Stimulated activated CD4-positive, alpha-beta T cell treated with anti-CD3 and anti-CD28 coated beads, TNF-alpha, amount 100 ng/mL, for 48 hours (primary cell): Measurements from ENCODE around the gene GLI2.

Source experiments
- DNase-seq, 3 donors: peaks; one replicate each; pipeline ENCODE4 v3.0.0-alpha.2; 2020; ENCODE audit warnings: low read depth in 3 of 3

Gene GLI2

DNA sequence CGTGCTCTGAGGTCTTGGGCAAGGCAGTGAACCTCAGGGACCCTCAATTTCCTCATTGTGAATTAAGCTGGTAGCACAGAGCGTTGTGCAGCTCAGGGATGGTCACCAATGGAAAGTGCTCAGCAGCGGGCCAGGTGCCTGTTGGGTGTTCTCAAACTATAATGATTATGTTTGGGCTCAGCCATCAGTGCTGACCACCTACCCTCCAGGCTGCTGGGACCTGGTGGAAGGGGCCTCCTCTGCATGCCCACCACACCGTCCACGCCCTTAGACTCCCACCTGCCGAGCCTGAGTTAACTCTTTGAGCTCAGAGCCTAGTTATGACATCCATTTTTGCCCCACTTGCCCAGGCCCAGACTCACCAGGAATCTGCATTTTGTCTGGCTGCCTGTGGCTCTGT, 35.0 kb downstream of the GLI2 start:
- no peak for DNase-seq

DNA sequence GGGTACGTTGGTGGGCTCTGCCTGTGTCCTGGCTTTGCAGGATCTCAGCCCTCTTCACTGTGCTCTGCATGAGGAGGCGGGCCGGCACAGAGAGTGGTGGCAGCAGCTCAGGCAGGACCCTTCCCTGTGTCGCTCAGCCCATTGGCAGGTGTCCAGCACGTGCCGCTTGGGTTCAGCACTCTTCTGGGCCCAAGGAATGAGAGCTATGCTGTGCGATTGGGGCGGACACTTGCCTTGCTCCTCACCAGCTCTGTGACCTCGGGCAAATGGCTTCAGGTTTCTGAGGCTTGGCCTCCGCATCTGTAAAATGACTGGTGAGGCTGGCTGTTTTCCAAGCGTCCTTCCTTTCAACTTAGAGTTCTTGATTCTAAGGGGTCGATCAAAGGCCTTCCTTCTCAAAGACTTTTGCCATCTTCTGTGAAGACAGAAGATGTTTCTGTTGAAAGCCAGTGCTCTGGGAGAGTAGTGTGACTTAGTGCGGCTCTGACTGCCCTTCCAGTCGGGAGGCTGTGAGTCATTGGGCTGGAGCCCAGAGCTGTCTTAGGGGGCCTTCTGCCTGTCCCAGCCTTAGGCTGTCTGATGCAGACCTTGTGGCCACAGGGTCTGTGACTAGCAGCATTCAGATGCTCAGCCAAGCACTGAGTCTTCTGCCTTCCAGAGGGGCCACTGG, 35.6 kb downstream of the GLI2 start:
- no peak for DNase-seq

DNA sequence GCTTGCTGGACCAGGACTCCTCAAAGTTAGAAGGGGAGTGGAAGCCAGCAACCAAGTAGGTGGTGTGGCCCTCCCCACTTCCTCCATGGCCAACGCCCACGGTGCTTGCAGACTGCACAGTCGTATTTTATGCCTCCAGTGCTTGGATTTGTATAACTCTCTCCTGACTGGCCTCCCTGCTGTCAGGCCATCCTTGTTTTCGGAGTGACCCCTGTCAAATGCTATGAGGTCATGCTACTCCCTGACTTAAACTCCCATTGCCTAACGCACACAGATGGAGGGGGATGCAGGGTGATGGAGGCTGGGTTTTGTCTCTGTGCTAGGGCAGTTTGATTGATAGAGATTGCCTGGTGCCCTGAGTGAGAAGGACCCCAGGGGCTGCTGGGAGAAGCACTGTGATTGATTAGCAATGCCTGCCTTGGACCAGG, 36.1 kb downstream of the GLI2 start:
- no peak for DNase-seq

DNA sequence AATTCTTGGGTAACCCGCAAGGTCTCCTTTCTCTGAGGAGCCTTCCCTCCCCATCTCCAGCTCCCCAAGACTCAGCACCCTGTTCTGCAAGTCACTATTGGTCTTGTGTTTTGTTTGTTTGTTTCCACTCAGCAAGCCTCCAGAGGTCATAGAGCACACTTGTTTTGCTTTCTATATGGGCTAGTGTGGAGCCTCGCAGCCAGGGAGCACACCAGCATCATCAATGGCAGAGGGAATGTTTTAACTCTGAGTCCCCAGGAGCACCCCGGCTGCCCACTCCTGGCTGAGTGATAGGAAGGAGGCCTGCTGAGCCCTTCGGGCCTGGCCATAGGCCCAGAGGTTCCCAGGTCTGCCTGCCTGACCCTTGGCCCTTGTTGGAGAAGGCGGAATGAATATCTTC, 36.6 kb downstream of the GLI2 start:
- DNase-seq: no peak

DNA sequence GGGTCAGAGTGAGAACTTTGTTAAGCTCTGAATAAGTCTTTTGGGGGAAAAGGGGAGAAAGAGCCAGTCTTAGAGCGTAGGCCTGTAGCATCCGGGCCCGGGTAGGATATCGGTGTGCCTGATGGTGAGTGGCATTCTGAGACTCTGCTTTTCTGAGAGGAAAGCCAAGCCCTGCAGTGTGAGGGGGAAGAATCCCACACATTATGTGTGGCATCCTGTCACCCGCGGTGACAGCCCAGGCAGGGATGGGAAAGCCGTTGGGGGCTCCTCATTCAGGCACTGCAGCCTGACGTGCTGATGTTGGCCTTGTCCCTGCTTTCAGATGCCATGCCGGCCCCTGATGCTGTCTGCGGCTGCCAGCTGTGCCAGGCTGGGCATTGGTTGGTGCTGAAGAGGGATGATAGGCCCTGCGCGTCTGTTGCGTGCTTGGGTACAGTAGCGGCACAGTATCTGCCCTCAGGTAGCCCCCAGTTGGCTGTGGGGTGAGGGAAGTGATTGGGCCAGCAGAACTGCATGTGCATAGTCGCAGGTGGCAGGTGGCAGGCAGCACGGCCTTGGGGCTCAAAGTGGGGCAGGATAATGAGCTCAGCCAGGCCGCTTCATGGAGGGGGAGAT, 37.6 kb downstream of the GLI2 start:
- DNase-seq: no peak

DNA sequence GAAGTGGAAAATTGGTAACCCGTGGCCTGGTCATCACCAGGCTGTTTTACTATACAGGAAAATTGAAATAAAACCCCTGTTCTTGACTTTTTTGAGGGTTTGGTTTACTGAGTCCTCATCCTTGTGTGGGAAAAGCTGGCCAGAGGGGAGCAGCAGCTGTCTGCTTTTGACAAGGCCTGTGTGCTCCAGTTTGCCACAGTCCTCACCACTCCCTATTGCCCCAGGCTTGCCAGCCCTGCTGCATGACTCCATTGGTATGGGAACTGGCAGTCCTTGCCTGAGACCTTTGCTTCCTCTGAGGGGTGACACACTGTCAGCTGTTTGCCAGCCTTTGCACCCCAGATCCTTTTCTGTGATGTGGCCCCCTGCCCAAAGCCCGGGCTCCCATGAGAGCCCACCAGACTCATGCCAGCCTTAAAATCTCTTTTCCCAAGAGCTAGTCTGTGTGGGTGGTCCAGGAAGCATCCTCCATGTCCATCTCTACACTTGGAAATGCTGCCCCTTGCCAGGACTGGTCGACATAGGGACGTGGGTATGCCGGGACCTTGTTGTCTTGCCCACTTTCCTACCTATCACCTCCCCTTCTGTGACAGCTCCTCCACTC, 39.0 kb downstream of the GLI2 start:
- no peak for DNase-seq

DNA sequence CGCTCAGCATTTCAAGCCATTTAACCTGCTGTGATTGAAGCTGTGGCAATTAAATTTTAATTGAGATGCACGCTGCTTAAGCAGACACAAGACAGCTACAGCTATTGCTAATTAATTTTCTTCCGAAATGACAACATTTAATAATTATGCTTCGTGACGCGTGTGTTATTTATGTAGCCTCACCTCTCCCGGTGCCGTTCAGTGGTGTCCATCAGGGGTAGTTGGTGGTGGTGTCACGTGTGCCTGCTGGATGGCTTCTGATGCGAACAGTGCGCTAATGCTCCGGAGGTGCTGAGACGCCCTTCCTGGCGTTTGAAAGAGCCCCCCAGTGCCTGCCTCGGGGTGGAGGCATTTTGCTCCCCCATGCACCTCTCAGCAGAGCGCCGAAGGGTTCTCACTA, 39.5 kb downstream of the GLI2 start:
- DNase-seq: no peak

DNA sequence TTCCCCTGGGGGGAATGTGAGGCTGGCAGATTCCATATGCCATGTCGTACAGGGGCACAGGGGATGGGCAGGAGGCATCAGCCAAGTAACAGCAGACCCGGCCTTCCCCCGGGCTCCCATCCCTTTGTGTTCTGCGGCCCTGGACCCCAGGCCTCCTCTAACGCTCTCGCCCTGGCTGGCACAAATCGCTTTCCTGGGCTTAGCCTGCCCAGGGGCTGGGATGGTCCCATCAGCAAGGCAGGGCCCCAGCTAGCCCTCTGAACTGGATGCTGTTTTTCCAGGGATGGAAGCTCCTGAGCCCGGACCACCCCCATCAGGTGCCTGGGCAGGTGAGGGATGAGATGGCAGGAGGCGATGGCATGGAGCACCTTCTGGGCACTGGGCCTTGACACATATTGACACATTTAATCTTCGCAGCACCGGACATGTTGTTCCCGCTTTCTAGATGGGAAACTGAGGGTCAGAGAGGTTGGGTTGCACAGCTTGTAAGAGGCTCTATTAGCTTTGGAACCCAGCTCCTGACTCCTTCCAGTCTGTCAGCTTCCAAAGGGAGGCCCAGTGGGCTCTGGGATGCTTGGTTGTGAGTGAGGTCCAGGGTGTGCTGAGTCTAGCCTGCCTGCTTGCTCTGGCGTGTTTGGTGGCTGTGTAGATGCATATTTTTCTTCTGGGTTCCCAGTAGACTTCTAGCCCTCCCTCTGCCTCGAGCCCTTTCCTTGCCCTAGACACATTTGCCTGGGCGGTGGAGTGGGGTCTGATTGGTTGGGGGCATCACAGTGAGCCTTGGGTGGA, 40.3 kb downstream of the GLI2 start:
- DNase-seq: no peak

DNA sequence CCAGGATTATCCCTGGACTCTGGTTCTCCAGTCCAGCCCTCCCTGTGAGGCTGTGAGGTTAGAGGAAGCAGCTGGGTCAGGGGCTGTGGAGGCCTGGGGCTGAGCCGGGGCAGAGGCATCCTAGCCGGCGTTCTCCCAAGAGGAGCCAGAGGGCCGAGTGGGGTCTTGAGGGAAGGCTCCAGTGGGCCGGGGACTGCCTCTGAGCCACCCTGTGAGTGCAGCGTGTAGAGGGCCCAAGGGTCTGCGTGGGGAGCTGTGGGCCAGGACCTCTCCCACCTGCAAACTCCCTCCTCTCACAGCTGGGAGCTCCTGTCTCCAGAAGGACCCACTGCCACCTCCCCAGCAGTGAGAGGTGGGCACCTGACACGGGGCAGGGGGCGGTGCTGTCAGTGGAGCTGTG, 41.0 kb downstream of the GLI2 start:
- no peak for DNase-seq

DNA sequence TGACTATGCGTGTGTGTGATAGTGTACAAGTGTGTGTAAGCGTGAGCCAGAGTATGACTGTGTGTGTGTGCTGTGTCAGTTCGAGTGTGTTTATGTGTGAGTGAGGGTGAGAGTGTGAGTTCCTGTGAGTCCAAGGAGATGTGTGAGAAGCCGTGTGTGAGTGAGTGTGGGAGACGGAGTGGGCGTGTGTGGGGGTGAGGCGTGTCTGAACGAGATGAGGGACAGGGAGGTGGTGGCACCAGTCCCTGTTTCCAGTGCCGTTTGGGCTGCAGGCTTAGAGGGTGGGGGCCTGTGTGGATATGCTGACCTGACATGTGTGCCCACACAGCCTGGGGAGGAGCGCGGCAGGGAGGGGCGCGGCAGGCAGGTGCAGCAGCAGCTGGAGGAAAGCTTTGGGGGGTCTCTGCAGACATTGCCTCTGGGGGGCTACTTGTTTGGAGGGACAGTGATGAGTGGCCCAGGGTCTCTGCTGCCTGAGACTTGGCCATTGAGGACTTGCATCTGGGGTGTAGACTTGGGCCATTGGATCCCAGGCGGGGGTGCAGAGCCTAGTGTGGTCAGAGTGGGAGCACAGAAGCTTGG, 41.6 kb downstream of the GLI2 start:
- no peak for DNase-seq

DNA sequence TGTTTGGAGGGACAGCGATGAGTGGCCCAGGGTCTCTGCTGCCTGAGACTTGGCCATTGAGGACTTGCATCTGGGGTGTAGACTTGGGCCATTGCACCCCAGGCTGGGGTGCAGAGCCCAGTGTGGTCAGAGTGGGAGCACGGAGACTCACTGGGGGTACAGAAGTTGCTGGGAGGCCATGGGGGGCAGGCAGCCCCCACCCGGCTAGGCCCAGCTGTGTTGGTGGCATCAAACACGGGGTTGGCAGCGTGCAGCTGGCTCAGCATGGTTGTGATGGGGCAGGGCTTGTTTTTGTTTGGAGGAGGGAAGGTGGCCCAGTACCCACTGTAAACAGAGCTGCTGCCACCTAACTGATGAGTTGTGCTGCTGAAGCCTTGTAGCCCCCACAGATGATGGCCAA, 42.1 kb downstream of the GLI2 start:
- DNase-seq: no peak

DNA sequence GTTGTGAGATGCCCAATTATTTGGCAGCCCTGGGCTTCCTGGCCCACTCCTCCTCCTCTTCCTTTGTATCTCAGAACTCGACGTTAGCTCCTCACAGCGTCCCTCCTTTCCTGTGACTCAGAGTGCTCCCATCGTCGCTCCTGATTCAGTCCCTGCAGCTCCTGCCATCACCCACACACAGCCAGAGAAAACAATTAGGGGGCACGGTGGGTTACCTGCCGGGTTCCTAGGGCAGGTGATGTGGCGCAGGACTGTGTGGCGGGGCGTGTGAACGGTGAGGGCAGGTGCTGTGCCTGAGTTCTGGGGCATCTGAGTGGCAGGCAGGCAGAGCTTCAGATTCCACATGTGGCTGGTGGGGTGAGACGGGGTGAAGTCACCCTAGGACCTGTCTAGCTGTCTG, 42.6 kb downstream of the GLI2 start:
- no peak for DNase-seq

DNA sequence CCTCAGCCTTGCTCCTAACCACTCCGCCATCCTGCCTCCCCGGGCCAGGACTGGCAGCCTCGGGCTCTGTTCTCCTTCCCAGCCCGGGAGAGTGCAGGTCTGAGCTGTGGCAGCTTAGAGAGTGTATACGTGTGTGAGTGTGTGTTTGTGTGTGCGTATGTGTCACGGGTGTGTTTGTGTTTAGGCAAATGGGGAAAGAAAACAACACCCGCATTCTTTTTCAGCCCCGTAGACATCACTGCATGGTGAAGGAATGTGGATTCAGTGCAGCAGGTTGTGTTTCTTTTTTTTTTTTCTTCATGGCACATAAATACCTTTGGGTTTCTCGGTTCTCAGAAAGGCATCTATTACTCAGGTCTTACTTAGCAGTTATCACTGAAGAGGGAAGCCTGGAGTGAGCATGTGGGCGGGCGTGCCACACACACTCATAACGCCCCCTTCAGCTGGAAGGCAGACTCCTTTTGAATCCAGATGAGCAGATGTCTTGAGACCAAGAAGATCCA, 44.2 kb downstream of the GLI2 start:
- DNase-seq: no peak

DNA sequence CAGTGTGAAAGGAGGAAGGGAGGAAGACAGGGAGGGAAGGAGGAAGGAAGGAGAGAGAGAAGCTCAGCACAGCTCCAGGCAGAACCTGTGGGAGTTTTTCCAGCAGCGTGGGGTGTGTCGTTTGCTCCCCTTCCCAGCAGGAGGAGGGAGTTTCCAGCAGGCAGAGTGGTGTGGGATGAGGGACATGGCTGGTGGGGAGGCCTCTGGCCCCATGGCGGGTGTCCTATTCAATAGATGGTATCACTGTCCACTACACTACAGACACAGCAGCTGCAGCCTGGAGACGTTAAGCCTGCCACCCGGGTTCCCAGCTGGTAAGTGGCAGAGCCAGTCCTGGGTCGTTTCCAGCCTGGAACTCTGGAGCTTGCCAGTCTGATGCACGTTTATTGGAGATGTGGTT, 44.7 kb downstream of the GLI2 start:
- DNase-seq: no peak

DNA sequence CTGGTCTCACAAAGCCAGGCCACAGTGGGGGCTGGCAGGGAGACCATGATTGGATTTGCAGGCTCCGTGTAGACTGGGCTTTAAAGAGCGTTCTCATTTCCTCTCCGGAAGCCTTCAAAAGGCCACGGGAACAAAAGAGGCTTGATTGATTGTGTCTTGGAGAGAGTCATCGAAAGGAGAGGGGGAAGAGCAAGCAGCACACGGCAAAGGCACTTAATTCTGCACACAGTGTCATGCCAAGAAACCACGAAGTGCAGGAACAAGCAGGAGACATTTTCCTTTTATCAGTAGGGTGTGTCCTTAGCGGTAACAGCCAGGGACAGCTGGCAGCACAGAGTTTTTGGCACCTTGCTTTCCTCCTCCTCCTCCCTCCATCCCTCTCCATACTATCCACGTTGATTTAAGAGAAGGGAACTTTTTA, 47.7 kb downstream of the GLI2 start:
- no peak for DNase-seq

DNA sequence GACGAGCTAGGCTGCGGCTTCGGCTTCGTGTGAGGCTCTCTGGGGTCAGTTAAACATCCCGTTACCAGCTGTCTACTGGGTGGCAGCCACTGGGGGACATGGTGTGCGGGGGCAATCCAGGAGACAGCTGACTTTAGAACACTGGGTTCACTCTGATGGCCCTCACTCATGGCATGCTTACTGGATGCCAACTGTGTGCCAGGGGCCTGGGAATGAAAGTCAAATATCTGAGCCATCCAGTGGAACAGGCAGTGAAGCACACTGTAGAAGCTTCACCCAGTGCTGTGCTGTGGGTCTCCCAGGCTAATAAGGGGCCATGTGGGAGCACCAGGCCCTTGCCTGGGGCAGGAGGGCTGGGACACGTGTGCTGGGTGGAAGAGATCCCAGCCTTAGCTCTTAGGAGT, 48.3 kb downstream of the GLI2 start:
- no peak for DNase-seq
